K562 (cell line): ENCODE results near the gene MAST1. TPM values are rescaled to one million over a fixed set of nuclear protein-coding genes. Genes with fewer than 3 reads are reported as not detected.

Experiments
- CREBBP ChIP-seq: IDR thresholded peaks from one replicate; pipeline ENCODE4 v1.6.1; 2012; ENCODE audit warnings: low read depth, mild to moderate bottlenecking, control low read depth, inconsistent platforms, low read length
- EGR1 ChIP-seq: fragments of 450-650 bp; conservative IDR thresholded peaks from 2 replicates; pipeline ENCODE4 v1.6.1; 2017; ENCODE audit warnings: mild to moderate bottlenecking
- ELF4 ChIP-seq: fragments of 450-650 bp; formaldehyde crosslinking; IDR thresholded peaks from 2 replicates; pipeline ENCODE4 v1.4.0; 2022; ENCODE audit warnings: missing genetic modification characterization
- MEF2A ChIP-seq: IDR thresholded peaks from 2 replicates; pipeline ENCODE4 v1.6.1; 2011; ENCODE audit warnings: low read depth, mild to moderate bottlenecking, low read length, moderate library complexity; ENCODE audit not compliant: control insufficient read depth
- MYBL2 ChIP-seq, 2 experiments: fragments of 450-650 bp in 1 of 2; sonication (generic) in 1 of 2; formaldehyde crosslinking in 1 of 2; IDR thresholded peaks; 2 replicates each; pipeline versions ENCODE4 v1.6.1 to v1.8.1; 2017 to 2022; ENCODE audit warnings: borderline replicate concordance in 1 of 2, inconsistent platforms in 1 of 2, low read depth in 1 of 2, mild to moderate bottlenecking in 1 of 2, missing genetic modification reagents in 1 of 2, moderate library complexity in 1 of 2
- NCOA4 ChIP-seq: fragments of 450-650 bp; IDR thresholded peaks from 2 replicates; pipeline ENCODE4 v1.6.1; 2018; ENCODE audit warnings: mild to moderate bottlenecking; ENCODE audit not compliant: partially characterized antibody
- NUFIP1 ChIP-seq: fragments of 450-650 bp; IDR thresholded peaks from 2 replicates; pipeline ENCODE4 v1.6.1; 2018; ENCODE audit not compliant: partially characterized antibody
- PML ChIP-seq: IDR thresholded peaks from 2 replicates; pipeline ENCODE4 v1.6.1; 2012; ENCODE audit warnings: low read length, inconsistent platforms
- RBM22 ChIP-seq: fragments of 200-400 bp; formaldehyde crosslinking; IDR thresholded peaks from 2 replicates; pipeline ENCODE4 v1.6.1; 2018; ENCODE audit warnings: low read length, low read depth; ENCODE audit not compliant: poor library complexity, severe bottlenecking
- SIN3A ChIP-seq, 2 experiments: fragments of 150-350 bp in 1 of 2; IDR thresholded peaks; 2 replicates each; pipeline ENCODE4 v1.6.1; 2011 to 2016; ENCODE audit warnings: borderline replicate concordance in 2 of 2, low read depth in 2 of 2, low read length in 2 of 2, mild to moderate bottlenecking in 2 of 2, moderate library complexity in 2 of 2; ENCODE audit not compliant: control insufficient read depth in 1 of 2
- SMARCE1 ChIP-seq: fragments of 450-650 bp; IDR thresholded peaks from 2 replicates; pipeline ENCODE4 v1.7.1; 2016; ENCODE audit warnings: mild to moderate bottlenecking
- TAF1 ChIP-seq: IDR thresholded peaks from 2 replicates; pipeline ENCODE4 v1.6.1; 2011; ENCODE audit warnings: mild to moderate bottlenecking, low read length, moderate library complexity; ENCODE audit not compliant: insufficient read depth, control insufficient read depth, severe bottlenecking; ENCODE audit errors: extremely low read depth
- TCF7 ChIP-seq: sonication (generic); IDR thresholded peaks from 2 replicates; pipeline ENCODE4 v1.6.1; 2016; ENCODE audit warnings: antibody characterized with exemption, borderline replicate concordance
- VEZF1 ChIP-seq: fragments of 200-800 bp; sonication (Bioruptor generic); IDR thresholded peaks from 2 replicates; pipeline ENCODE4 v1.6.1; 2017; ENCODE audit warnings: missing genetic modification characterization, missing compliant biosample characterization
- ZC3H11A ChIP-seq: IDR thresholded peaks from 2 replicates; pipeline ENCODE4 v1.6.1; 2012; ENCODE audit warnings: low read depth, low read length, improper control_type of control experiment
- ZNF174 ChIP-seq: fragments of 250-450 bp; sonication (Bioruptor Pico); IDR thresholded peaks from 2 replicates; pipeline ENCODE4 v1.4.0; 2020; ENCODE audit warnings: mild to moderate bottlenecking
- ZNF431 ChIP-seq: sonication (generic); formaldehyde crosslinking; IDR thresholded peaks from 2 replicates; pipeline ENCODE4 v1.8.0; 2022; ENCODE audit warnings: mild to moderate bottlenecking, missing genetic modification reagents
- ZNF436 ChIP-seq: fragments of 250-450, 450-650 bp; sonication (Bioruptor Pico); formaldehyde crosslinking; IDR thresholded peaks from 2 replicates; pipeline ENCODE4 v1.7.0; 2020; ENCODE audit warnings: mild to moderate bottlenecking
- polyA plus RNA-seq, 8 experiments: library from polyadenylated mRNA; depleted of rRNA in 4 of 8; stranded (reverse) in 5 of 8; unstranded in 3 of 8; fragments of >200 nt; fragmentation: Nextera tagmentation in 2 of 8; fragmentation: Illumina TruSeq in 1 of 8; extraction: Ambion mirVana in 2 of 8; extraction: Trizol in 1 of 8; gene quantifications; 2 replicates each; pipeline versions ENCODE4 v1.2.1 to v1.2.3, GENCODE V29; 2011 to 2014; ENCODE audit warnings: inconsistent platforms in 1 of 8, missing spikeins in 1 of 8
- total RNA-seq, 7 experiments: library from RNA; depleted of rRNA in 6 of 7; stranded (reverse); fragments of >200 nt in 6 of 7; fragmentation: Illumina TruSeq in 2 of 7; extraction: Trizol in 2 of 7; gene quantifications; 2 replicates each; pipeline versions ENCODE4 v1.2.1 to v1.2.3, GENCODE V29; 2011 to 2021; ENCODE audit warnings: low replicate concordance in 1 of 7
- TF ChIP-seq, protein P1 (sequence below): sonication (generic); formaldehyde crosslinking; IDR thresholded peaks from 2 replicates; pipeline ENCODE4 v1.8.1; 2023; ENCODE audit warnings: mild to moderate bottlenecking, missing genetic modification reagents, moderate library complexity
- TF ChIP-seq, protein P2 (sequence below): fragments of 250-450 bp; sonication (Bioruptor Pico); IDR thresholded peaks from 2 replicates; pipeline ENCODE4 v1.4.0; 2020; ENCODE audit warnings: borderline replicate concordance
- TF ChIP-seq, protein P3 (sequence below): fragments of 450-650 bp; IDR thresholded peaks from 2 replicates; pipeline ENCODE4 v1.6.1; 2016; ENCODE audit warnings: mild to moderate bottlenecking

MAST1 gene
- total and polyA plus RNA-seq, 9 of the 15 experiments (the other 6 are each of a cell fraction or from before 2014, with no cell fraction given), result 0.48 to 10.3 (median 3.9) TPM

DNA sequence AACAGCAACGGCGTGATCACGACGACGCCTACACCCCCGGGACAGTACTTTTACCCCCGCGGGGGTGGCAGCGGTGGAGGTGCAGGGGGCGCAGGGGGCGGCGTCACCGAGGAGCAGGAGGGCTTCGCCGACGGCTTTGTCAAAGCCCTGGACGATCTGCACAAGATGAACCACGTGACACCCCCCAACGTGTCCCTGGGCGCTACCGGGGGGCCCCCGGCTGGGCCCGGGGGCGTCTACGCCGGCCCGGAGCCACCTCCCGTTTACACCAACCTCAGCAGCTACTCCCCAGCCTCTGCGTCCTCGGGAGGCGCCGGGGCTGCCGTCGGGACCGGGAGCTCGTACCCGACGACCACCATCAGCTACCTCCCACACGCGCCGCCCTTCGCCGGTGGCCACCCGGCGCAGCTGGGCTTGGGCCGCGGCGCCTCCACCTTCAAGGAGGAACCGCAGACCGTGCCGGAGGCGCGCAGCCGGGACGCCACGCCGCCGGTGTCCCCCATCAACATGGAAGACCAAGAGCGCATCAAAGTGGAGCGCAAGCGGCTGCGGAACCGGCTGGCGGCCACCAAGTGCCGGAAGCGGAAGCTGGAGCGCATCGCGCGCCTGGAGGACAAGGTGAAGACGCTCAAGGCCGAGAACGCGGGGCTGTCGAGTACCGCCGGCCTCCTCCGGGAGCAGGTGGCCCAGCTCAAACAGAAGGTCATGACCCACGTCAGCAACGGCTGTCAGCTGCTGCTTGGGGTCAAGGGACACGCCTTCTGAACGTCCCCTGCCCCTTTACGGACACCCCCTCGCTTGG, 46.1 kb upstream of the MAST1 start (continued):
- no peak; the same call in 1 of the 2 replicates for TF ChIP-seq PML
- TF ChIP-seq SIN3A (IDR thresholded peaks at IDR 0.05; ENCODE audit: borderline replicate concordance in 2 of 2, control insufficient read depth in 1 of 2, low read depth in 2 of 2, low read length in 2 of 2), result peak; percentile 67 to 68; a peak in 2 of 4 replicates
- no peak for TF ChIP-seq ZC3H11A
- no peak; the same call in 1 of the 2 replicates for TF ChIP-seq MYBL2 (IDR thresholded peaks at IDR 0.05; ENCODE audit: low read depth)
- no peak for TF ChIP-seq MYBL2 (CRISPR knock-in tag; IDR thresholded peaks at IDR 0.05; ENCODE audit: borderline replicate concordance)
- no peak for TF ChIP-seq ZNF174 (CRISPR knock-in tag)
- TF ChIP-seq TCF7, result no peak
- TF ChIP-seq MEF2A, result no peak
- TF ChIP-seq, protein P1, sequence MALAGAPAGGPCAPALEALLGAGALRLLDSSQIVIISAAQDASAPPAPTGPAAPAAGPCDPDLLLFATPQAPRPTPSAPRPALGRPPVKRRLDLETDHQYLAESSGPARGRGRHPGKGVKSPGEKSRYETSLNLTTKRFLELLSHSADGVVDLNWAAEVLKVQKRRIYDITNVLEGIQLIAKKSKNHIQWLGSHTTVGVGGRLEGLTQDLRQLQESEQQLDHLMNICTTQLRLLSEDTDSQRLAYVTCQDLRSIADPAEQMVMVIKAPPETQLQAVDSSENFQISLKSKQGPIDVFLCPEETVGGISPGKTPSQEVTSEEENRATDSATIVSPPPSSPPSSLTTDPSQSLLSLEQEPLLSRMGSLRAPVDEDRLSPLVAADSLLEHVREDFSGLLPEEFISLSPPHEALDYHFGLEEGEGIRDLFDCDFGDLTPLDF (CRISPR knock-in tag), result no peak
- no peak for TF ChIP-seq NCOA4
- peak; percentile 74 for TF ChIP-seq EGR1
- TF ChIP-seq VEZF1 (CRISPR knock-in tag), result no peak
- TF ChIP-seq, protein P2, sequence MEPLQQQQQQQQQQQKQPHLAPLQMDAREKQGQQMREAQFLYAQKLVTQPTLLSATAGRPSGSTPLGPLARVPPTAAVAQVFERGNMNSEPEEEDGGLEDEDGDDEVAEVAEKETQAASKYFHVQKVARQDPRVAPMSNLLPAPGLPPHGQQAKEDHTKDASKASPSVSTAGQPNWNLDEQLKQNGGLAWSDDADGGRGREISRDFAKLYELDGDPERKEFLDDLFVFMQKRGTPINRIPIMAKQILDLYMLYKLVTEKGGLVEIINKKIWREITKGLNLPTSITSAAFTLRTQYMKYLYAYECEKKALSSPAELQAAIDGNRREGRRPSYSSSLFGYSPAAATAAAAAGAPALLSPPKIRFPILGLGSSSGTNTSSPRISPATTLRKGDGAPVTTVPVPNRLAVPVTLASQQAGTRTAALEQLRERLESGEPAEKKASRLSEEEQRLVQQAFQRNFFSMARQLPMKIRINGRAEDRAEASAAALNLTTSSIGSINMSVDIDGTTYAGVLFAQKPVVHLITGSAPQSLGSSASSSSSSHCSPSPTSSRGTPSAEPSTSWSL, result no peak
- peak; percentile 78 for TF ChIP-seq ZNF431 (CRISPR knock-in tag)
- no peak for TF ChIP-seq CREBBP
- TF ChIP-seq ELF4 (CRISPR knock-in tag), result no peak
- TF ChIP-seq SMARCE1, result no peak
- TF ChIP-seq RBM22, result peak; percentile 97
- no peak for TF ChIP-seq NUFIP1
- TF ChIP-seq TAF1, result peak; percentile 15
- TF ChIP-seq, protein P3, sequence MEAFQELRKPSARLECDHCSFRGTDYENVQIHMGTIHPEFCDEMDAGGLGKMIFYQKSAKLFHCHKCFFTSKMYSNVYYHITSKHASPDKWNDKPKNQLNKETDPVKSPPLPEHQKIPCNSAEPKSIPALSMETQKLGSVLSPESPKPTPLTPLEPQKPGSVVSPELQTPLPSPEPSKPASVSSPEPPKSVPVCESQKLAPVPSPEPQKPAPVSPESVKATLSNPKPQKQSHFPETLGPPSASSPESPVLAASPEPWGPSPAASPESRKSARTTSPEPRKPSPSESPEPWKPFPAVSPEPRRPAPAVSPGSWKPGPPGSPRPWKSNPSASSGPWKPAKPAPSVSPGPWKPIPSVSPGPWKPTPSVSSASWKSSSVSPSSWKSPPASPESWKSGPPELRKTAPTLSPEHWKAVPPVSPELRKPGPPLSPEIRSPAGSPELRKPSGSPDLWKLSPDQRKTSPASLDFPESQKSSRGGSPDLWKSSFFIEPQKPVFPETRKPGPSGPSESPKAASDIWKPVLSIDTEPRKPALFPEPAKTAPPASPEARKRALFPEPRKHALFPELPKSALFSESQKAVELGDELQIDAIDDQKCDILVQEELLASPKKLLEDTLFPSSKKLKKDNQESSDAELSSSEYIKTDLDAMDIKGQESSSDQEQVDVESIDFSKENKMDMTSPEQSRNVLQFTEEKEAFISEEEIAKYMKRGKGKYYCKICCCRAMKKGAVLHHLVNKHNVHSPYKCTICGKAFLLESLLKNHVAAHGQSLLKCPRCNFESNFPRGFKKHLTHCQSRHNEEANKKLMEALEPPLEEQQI, result no peak
- TF ChIP-seq ZNF436 (CRISPR knock-in tag), result no peak
